GM21526 (cell line): ENCODE data around the gene LZTS2.

Experiments used
- ATAC-seq: cut with Tn5 transposase; IDR thresholded peaks from one replicate; pipeline ENCODE4 v1.9.1; 2021; ENCODE audit warnings: moderate library complexity; ENCODE audit not compliant: unreplicated experiment, low FRiP score

Gene LZTS2

GRCh38 chr10:100997360-100998182, 2.0 kb upstream of the LZTS2 start:
- ATAC-seq: peak; percentile 44

DNA sequence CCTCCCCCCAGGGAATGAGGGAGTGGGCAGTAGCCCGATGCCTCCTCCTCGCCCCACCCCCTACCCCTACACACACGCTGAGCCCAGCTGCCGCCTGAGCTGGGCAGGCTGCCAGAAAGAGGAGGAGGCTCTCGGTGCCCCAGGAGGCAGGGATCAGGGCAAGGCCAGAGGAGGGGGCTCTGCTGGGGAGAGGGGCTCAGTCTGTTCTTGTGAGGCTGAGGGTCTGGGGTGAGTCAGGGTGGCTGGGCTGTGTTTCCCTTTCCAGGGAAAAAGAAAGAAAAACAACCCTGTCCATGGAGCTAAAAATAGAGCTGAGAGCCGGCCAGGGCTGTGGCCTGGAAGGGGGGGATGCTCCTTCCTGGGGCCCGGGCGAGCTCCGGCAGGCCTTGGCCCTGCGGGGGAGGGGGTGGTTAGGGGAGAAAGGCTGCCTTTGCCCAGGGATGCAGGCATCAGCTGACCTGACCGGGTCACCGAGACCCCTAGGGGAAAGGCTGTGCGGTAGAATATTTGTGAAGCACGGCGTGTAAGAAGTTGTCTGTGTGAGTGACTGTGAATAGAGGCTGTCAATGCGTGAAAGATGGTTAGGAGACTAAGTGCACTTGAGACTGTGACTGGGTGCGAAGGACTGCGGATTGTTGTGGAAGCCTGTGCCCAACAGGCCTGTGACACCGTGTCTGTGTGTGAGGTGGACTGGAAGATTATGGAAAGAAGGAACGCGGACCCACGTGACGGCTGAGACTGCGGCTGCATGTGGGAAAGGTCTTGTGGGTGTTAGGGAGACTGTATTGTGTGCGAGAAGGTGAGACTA, 1.2 kb upstream of the LZTS2 start:
- no peak for ATAC-seq

- ATAC-seq: no peak
These were observed 442 bp upstream of the LZTS2 start for GRCh38 chr10:100998991-100999741.

- ATAC-seq: no peak
These were observed 713 bp downstream of the LZTS2 start for GRCh38 chr10:101000127-101000914.

DNA sequence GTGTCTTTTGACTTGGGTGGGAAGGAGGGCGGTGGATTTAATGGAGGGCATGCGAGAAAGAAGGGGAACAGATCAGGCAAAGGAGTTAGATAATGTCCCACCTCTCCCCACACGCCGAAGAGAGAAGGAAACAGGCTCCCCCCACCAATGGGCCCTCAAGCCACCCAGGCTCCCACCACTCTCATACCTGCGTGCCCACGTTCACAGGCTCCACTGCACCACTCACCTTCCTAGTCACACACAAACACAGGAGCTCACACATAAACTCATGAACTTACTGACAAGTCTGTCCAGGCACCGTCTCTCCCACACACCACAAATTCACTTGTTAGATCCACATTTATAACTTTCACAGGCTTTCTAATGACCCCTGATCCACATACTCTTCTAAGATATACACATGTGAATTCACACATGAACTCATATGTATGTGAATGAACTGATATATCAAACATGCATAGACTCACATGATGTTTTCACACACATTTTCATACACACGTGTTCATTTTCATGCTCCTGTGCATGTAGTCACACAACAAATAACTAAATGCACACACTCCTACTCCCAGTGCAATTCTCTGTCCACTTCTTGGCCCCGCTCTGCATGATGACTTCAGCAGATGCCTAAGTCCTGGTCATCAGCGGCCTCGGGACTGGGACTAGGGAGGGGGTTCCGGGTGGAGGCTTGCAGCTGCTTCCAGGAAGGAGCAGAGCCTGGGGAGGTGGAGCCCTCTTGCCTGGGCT, 1.5 kb downstream of the LZTS2 start:
- ATAC-seq: no peak

DNA sequence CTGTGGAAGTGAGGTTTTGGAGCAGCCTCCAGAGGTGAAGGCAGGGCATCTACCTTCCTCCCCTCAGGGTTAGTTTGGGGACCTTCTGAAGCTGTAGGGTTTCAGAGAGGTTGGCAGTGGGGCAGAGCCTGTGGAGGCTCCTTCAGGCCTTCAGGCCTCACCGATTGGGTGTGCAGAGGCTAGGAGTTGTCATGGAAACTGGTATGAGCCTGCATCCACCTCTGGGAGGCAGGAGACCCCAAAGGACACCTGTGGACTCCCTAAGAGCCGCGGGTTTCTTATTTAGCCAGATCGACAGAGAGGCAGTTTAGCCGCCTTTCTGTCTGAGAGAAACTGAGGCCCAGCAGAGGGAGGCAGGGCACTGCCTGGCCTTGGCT, 2.0 kb downstream of the LZTS2 start:
- no peak for ATAC-seq

DNA sequence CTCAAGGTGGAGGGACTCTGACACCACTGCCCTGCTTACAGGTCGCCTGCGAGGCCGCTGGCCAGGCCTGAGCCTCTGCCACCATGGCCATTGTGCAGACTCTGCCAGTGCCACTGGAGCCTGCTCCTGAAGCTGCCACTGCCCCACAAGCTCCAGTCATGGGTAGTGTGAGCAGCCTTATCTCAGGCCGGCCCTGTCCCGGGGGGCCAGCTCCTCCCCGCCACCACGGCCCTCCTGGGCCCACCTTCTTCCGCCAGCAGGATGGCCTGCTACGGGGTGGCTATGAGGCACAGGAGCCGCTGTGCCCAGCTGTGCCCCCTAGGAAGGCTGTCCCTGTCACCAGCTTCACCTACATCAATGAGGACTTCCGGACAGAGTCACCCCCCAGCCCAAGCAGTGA, 2.8 kb downstream of the LZTS2 start:
- no peak for ATAC-seq

DNA sequence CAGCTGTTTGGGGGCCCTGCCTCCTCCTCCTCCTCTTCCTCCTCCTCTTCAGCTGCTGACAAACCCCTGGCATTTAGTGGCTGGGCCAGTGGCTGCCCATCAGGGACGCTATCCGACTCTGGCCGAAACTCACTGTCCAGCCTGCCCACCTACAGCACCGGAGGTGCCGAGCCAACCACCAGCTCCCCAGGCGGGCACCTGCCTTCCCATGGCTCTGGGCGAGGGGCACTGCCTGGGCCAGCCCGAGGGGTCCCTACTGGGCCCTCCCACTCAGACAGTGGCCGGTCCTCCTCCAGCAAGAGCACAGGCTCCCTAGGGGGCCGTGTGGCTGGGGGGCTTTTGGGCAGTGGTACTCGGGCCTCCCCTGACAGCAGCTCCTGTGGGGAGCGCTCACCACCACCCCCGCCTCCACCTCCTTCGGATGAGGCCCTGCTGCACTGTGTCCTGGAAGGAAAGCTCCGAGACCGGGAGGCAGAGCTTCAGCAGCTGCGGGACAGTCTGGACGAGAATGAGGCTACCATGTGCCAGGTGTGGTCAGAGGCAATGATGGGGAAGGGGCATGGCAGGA, 4.1 kb downstream of the LZTS2 start:
- no peak for ATAC-seq

DNA sequence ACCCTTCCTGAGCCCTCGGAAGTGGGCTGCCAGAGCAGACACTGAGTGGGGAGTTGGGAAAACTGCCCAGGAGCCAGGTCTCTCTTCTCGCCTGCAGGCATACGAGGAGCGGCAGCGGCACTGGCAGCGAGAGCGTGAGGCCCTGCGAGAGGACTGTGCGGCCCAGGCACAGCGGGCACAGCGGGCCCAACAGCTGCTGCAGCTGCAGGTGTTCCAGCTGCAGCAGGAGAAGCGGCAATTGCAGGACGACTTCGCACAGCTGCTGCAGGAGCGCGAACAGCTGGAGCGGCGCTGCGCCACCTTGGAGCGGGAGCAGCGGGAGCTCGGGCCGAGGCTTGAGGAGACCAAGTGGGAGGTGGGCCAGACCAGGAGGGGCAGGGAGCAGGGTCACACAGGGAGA, 5.8 kb downstream of the LZTS2 start:
- no peak for ATAC-seq

- no peak for ATAC-seq
These were observed 6.4 kb downstream of the LZTS2 start for GRCh38 chr10:101005869-101006567.

DNA sequence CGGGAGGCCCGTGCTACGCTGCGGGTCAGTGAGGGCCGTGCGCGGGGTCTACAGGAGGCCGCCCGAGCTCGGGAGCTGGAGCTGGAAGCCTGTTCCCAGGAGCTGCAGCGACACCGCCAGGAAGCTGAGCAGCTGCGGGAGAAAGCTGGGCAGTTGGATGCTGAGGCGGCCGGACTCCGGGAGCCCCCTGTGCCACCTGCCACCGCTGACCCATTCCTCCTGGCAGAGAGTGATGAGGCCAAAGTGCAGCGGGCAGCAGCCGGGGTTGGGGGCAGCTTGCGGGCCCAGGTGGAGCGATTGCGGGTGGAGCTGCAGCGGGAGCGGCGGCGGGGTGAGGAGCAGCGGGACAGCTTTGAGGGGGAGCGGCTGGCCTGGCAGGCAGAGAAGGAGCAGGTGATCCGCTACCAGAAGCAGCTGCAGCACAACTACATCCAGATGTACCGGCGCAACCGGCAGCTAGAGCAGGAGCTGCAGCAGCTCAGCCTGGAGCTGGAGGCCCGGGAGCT, 7.0 kb downstream of the LZTS2 start:
- ATAC-seq: no peak

DNA sequence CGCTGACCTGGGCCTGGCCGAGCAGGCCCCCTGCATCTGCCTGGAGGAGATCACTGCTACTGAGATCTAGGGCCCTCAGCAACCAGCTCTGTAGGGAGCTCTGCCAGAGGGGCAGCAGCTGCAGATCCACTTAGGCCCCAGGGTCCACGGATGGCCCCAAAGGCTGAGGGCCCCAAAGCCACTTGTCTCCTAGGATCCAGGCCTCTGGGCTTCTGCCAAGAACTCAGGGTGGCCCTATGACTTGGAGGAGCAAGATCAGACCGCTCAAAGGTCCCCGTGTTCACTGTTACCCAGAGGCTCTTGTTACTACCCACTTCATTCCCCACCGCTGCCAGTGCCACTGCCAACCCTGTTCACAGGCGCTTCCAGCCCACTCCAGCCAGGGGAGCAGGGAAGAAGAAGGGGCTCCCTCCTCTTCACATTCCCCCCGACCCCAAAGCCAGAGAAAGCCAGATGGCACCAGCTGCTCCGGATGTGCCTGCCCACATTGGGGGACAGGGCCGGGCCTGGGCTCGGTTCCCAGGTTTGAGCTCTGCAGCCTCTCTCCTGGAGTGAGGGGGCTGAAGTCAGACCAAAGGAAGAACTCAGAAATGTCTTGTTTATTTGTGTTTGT, 7.6 kb downstream of the LZTS2 start:
- no peak for ATAC-seq

DNA sequence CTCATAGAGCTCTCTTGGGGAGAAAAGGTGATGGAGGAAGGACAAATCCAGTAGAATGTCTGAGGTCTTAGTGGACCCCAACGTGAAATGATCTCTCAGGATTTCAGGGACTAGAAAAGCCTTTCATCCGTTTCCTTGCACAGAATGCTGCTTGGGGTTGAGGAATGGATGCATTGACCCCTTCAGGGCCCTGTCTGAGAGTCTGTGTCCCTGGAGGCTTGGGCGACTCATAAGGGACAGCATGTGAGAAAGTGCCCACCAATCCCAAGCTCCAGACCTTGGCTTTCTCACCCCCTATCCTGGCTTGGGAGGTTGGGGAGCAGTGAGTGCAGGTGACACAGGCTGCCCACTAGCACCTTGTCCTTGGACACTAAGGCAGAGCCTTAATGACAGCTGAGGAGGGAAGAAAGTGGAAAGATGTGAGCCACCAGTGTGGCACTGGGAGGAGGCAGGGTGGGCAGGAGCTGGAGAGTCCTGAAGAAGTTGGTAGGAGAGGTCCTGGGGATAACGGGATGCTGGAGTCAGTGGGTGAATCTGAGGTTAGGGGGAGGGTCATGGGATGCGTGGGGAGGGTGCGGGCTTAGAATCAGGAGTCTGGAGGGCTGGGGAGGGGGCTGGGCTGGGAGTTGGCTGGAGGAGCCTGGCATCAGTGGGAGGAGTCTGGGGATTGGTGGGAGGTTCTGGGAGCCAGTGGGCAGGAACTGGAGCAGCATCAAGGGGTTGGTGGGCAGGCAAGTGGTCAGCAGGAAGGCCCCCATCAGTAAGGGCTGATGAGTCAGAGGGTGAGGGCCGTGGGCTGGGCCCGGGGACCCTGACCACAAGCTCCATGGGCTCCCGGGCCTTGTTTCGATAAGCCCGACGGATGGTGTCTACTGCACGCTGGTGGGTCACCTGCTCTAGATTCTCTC, 8.6 kb downstream of the LZTS2 start:
- ATAC-seq: no peak

DNA sequence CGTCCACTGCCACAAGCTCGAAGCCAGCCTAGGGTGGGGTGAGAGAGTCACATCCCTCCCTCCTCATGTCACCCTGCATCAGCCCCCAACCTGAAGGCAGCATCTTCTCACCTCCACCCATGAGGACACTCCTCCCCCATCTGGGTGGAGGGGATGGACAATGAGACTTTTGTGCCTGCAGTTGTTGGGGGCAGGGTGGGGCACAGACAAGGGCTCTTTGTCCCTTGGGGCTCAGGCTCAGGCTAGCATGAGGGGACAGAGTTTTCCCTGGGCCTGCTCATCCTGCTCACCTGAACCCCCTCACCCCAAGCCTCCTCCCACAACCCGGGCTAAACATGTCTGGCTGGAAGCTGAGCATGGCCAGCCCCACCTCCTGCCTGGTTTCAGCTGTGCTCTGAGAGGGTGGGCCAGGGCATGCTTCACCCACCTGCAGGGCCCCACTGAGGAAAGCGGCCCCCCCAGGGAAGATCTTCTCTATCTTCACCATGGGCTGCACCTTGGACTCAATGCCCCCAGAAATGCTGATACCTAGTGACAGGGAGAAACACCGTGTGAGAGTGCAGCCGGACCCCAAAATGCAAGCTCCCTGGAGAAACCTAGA, 9.3 kb downstream of the LZTS2 start:
- ATAC-seq: no peak

GRCh38 chr10:101010329-101010728, 10.7 kb downstream of the LZTS2 start:
- ATAC-seq: no peak

DNA sequence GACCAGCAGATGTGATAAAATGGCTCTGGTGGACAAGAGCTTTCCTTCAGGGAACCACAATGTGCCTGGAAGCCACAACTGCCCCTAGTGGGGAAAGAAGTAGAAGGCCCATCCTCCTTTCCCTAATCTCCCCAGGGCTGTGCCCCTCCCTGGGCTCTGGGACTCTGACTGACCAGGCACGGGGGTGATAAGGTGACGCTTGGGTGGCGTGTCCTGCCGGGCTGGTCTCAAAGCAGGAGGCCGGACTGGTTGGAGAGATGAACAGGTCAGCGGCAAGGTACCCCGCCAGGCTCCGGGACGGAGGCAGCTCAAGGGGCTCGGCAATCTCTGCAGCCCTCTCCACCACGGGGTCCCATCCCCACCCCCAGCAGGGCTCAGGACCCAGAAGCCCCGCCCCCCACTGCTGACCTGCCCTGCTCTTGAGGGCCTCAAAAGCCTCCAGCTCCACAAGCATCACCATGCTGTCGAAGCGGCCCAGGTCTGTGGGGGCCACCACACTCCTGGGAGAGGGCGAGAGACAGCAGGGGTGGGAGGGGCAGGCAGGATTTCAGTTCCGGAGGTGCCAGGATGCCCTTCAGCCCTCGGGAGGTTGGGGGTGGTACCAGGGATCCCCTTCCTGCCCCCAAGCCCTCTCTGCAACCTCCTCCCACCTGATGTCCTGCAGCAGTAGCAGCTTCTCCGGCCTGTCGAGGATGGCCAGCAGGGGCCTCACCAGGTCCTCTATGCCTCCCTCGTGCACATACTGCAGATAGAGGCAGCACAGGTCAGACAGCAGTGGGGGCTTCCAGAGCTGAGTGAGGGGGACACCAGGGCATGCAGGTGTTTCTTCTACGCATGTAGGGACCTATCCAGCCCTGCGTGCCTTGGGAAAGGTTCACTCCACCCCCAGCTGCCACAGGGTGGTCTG, 12.2 kb downstream of the LZTS2 start:
- no peak for ATAC-seq
